ENCODE results near the gene NUDT17.
A peak's percentile ranks its signal among the peaks of the same experiment; 100 is the strongest.

NUDT17 gene

DNA sequence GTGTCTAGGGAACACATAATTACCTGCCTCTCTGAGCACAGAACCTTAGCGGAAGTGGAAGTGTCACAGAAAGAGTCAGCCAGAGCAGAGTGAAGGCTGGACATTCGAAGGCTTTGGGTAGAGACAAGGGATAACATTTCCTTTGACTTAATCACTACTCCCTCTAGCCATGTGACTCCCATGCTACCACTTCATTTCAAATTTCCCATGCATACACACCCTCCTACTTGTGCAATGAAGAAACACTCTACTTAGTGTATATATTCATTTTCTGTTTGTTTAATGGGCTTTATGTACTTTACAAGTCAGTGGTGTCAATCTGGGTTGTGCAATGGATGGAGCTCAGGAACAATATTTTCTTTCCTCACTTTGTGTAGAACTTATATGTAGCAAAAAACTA is 33.3 kb downstream of the NUDT17 start:
- CTCF ChIA-PET, result interaction anchor here (0.6 to 7.5 kb wide), 4 partner anchors 13 to 33 kb away, joined by 3 to 70 read pairs (median 10); partner anchors contain the start of genes ITGA10 and NUDT17
- TF ChIP-seq, protein P1, sequence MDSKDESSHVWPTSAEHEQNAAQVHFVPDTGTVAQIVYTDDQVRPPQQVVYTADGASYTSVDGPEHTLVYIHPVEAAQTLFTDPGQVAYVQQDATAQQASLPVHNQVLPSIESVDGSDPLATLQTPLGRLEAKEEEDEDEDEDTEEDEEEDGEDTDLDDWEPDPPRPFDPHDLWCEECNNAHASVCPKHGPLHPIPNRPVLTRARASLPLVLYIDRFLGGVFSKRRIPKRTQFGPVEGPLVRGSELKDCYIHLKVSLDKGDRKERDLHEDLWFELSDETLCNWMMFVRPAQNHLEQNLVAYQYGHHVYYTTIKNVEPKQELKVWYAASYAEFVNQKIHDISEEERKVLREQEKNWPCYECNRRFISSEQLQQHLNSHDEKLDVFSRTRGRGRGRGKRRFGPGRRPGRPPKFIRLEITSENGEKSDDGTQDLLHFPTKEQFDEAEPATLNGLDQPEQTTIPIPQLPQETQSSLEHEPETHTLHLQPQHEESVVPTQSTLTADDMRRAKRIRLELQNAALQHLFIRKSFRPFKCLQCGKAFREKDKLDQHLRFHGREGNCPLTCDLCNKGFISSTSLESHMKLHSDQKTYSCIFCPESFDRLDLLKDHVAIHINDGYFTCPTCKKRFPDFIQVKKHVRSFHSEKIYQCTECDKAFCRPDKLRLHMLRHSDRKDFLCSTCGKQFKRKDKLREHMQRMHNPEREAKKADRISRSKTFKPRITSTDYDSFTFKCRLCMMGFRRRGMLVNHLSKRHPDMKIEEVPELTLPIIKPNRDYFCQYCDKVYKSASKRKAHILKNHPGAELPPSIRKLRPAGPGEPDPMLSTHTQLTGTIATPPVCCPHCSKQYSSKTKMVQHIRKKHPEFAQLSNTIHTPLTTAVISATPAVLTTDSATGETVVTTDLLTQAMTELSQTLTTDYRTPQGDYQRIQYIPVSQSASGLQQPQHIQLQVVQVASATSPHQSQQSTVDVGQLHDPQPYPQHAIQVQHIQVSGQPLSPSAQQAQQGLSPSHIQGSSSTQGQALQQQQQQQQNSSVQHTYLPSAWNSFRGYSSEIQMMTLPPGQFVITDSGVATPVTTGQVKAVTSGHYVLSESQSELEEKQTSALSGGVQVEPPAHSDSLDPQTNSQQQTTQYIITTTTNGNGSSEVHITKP (tag by site-specific recombination; IDR thresholded peaks at IDR 0.05), result peak; percentile 37; the same call in 1 of the 2 replicates
- TF ChIP-seq ZBTB17 (tag by site-specific recombination; IDR thresholded peaks at IDR 0.05), result no peak
- POLR2A ChIA-PET, result interaction anchor here (1.7 kb wide), 1 partner anchor 19 kb away, joined by 5 read pairs; the partner anchor contains the start of gene PIAS3

DNA sequence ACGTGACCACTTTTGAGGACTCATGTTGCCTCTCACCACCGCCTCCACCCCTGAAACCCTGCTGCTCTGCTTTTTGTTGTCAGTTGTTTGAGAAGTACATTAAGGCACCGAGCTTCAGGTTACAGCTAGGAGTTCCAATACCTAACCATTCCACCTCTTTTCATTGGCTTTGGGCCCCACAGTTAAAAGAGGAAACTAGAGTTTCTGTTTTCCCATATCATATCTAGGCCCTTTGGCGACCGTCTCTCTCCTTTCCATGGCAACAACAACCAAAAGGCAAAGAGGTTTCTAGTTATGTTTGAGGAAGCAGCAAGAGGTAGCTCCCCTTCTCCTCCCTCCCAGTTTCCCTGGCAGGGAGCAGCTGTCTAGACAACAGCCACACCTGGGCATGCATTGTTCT is 34.3 kb downstream of the NUDT17 start:
- no peaks in the 10 kb centered on the region for H3K36me3 ChIP-seq (ENCODE audit: control insufficient read depth in 2 of 2, insufficient read depth in 1 of 2, low read length in 2 of 2)
- H3K9me3 ChIP-seq (ENCODE audit: control insufficient read depth, insufficient read depth, low read depth, low read length), result no peaks in the 10 kb centered on the region
- no peaks in the 10 kb centered on the region for H3K4me1 ChIP-seq (ENCODE audit: control insufficient read depth, insufficient read depth, low read length)
- POLR2A ChIA-PET, result interaction anchor here (1.0 kb wide), 1 partner anchor 21 kb away, joined by 5 read pairs; the partner anchor contains the start of gene PIAS3
- TF ChIP-seq, protein P2, sequence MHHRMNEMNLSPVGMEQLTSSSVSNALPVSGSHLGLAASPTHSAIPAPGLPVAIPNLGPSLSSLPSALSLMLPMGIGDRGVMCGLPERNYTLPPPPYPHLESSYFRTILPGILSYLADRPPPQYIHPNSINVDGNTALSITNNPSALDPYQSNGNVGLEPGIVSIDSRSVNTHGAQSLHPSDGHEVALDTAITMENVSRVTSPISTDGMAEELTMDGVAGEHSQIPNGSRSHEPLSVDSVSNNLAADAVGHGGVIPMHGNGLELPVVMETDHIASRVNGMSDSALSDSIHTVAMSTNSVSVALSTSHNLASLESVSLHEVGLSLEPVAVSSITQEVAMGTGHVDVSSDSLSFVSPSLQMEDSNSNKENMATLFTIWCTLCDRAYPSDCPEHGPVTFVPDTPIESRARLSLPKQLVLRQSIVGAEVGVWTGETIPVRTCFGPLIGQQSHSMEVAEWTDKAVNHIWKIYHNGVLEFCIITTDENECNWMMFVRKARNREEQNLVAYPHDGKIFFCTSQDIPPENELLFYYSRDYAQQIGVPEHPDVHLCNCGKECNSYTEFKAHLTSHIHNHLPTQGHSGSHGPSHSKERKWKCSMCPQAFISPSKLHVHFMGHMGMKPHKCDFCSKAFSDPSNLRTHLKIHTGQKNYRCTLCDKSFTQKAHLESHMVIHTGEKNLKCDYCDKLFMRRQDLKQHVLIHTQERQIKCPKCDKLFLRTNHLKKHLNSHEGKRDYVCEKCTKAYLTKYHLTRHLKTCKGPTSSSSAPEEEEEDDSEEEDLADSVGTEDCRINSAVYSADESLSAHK (tag by site-specific recombination; IDR thresholded peaks at IDR 0.05), result 0 out of 2 replicates have a peak, but pooled peaks have one; percentile 57
- TF ChIP-seq, protein P3, sequence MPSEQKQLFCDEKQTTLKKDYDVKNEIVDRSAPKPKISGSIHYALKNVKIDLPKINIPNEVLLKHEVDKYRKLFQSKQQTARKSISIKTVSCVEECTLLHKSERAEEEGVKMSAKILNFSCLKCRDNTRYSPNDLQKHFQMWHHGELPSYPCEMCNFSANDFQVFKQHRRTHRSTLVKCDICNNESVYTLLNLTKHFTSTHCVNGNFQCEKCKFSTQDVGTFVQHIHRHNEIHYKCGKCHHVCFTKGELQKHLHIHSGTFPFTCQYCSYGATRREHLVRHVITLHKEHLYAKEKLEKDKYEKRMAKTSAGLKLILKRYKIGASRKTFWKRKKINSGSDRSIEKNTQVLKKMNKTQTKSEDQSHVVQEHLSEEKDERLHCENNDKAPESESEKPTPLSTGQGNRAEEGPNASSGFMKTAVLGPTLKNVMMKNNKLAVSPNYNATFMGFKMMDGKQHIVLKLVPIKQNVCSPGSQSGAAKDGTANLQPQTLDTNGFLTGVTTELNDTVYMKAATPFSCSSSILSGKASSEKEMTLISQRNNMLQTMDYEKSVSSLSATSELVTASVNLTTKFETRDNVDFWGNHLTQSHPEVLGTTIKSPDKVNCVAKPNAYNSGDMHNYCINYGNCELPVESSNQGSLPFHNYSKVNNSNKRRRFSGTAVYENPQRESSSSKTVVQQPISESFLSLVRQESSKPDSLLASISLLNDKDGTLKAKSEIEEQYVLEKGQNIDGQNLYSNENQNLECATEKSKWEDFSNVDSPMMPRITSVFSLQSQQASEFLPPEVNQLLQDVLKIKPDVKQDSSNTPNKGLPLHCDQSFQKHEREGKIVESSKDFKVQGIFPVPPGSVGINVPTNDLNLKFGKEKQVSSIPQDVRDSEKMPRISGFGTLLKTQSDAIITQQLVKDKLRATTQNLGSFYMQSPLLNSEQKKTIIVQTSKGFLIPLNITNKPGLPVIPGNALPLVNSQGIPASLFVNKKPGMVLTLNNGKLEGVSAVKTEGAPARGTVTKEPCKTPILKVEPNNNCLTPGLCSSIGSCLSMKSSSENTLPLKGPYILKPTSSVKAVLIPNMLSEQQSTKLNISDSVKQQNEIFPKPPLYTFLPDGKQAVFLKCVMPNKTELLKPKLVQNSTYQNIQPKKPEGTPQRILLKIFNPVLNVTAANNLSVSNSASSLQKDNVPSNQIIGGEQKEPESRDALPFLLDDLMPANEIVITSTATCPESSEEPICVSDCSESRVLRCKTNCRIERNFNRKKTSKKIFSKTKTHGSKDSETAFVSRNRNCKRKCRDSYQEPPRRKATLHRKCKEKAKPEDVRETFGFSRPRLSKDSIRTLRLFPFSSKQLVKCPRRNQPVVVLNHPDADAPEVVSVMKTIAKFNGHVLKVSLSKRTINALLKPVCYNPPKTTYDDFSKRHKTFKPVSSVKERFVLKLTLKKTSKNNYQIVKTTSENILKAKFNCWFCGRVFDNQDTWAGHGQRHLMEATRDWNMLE (tag by site-specific recombination; conservative IDR thresholded peaks at IDR 0.05; ENCODE audit: low read depth), result no peak
- TF ChIP-seq PRDM1 (tag by site-specific recombination; IDR thresholded peaks at IDR 0.05), result no peak
- TF ChIP-seq HOXD13 (CRISPR knock-in tag; IDR thresholded peaks at IDR 0.05; ENCODE audit: borderline replicate concordance), result no peak
- TF ChIP-seq, protein P4, sequence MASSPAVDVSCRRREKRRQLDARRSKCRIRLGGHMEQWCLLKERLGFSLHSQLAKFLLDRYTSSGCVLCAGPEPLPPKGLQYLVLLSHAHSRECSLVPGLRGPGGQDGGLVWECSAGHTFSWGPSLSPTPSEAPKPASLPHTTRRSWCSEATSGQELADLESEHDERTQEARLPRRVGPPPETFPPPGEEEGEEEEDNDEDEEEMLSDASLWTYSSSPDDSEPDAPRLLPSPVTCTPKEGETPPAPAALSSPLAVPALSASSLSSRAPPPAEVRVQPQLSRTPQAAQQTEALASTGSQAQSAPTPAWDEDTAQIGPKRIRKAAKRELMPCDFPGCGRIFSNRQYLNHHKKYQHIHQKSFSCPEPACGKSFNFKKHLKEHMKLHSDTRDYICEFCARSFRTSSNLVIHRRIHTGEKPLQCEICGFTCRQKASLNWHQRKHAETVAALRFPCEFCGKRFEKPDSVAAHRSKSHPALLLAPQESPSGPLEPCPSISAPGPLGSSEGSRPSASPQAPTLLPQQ (tag by site-specific recombination; IDR thresholded peaks at IDR 0.05), result peak; percentile 80
- TF ChIP-seq, protein P5, sequence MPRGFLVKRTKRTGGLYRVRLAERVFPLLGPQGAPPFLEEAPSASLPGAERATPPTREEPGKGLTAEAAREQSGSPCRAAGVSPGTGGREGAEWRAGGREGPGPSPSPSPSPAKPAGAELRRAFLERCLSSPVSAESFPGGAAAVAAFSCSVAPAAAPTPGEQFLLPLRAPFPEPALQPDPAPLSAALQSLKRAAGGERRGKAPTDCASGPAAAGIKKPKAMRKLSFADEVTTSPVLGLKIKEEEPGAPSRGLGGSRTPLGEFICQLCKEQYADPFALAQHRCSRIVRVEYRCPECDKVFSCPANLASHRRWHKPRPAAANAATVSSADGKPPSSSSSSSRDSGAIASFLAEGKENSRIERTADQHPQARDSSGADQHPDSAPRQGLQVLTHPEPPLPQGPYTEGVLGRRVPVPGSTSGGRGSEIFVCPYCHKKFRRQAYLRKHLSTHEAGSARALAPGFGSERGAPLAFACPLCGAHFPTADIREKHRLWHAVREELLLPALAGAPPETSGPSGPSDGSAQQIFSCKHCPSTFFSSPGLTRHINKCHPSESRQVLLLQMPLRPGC (tag by site-specific recombination; IDR thresholded peaks at IDR 0.05), result no peak
- TF ChIP-seq ZIC2 (tag by site-specific recombination; IDR thresholded peaks at IDR 0.05), result no peak
- TF ChIP-seq, protein P6, sequence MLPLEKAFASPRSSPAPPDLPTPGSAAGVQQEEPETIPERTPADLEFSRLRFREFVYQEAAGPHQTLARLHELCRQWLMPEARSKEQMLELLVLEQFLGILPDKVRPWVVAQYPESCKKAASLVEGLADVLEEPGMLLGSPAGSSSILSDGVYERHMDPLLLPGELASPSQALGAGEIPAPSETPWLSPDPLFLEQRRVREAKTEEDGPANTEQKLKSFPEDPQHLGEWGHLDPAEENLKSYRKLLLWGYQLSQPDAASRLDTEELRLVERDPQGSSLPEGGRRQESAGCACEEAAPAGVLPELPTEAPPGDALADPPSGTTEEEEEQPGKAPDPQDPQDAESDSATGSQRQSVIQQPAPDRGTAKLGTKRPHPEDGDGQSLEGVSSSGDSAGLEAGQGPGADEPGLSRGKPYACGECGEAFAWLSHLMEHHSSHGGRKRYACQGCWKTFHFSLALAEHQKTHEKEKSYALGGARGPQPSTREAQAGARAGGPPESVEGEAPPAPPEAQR (tag by site-specific recombination; IDR thresholded peaks at IDR 0.05), result no peak
- TF ChIP-seq ZNF843 (tag by site-specific recombination; IDR thresholded peaks at IDR 0.05), result no peak
- TF ChIP-seq, protein P7, sequence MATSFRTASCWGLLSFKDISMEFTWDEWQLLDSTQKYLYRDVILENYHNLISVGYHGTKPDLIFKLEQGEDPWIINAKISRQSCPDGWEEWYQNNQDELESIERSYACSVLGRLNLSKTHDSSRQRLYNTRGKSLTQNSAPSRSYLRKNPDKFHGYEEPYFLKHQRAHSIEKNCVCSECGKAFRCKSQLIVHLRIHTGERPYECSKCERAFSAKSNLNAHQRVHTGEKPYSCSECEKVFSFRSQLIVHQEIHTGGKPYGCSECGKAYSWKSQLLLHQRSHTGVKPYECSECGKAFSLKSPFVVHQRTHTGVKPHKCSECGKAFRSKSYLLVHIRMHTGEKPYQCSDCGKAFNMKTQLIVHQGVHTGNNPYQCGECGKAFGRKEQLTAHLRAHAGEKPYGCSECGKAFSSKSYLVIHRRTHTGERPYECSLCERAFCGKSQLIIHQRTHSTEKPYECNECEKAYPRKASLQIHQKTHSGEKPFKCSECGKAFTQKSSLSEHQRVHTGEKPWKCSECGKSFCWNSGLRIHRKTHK (tag by site-specific recombination; IDR thresholded peaks at IDR 0.05), result no peak
- CTCF ChIA-PET, result interaction anchor here (0.9 to 7.5 kb wide), 3 partner anchors 12 to 34 kb away, joined by 5 to 70 read pairs (median 17); partner anchors contain the start of gene NUDT17
- no peak overlapping the region for H3K4me3 ChIP-seq (ENCODE audit: low read depth, low read length)
- H3K27ac ChIP-seq (ENCODE audit: extremely low read depth, low read depth, low read length), result no peak overlapping the region

More for the DNA sequence above, 33.3 kb downstream of the NUDT17 start:
- no peak overlapping the region for H3K4me3 ChIP-seq (ENCODE audit: low read depth, low read length)
- H3K27ac ChIP-seq (ENCODE audit: extremely low read depth, low read depth, low read length), result no peak overlapping the region
- H3K36me3 ChIP-seq (ENCODE audit: control insufficient read depth in 2 of 2, insufficient read depth in 1 of 2, low read length in 2 of 2), result no peaks in the 10 kb centered on the region
- no peaks in the 10 kb centered on the region for H3K4me1 ChIP-seq (ENCODE audit: control insufficient read depth, insufficient read depth, low read length)
- no peaks in the 10 kb centered on the region for H3K9me3 ChIP-seq (ENCODE audit: control insufficient read depth, insufficient read depth, low read depth, low read length)
